Psoas muscle (tissue), 8 donors: ENCODE measurements around the gene KRTAP5-5. TPM values are rescaled to one million over a fixed set of nuclear protein-coding genes. Genes with fewer than 3 reads are reported as not detected.
A peak's percentile ranks its signal among the peaks of the same experiment; 100 is the strongest.

ENCODE experiments used
- ATAC-seq, 4 donors: fragments of 200-7000 bp; cut with Tn5 transposase; one replicate each; pipeline ENCODE4 v1.9.1; 2020; ENCODE audit warnings: moderate library complexity in 3 of 4, mild to moderate bottlenecking in 2 of 4
- DNase-seq, 2 donors: peaks; one replicate each; pipeline ENCODE4 v3.0.0-alpha.2; 2020
- H3K27ac ChIP-seq: fragments of 200-600 bp; one replicate; pipeline ENCODE4 v1.8.0; 2022
- H3K27me3 ChIP-seq, 3 donors: fragments of 200-600 bp in 1 of 3; one replicate each; pipeline versions ENCODE4 v1.6.1 to v1.8.0; 2013 to 2022; ENCODE audit warnings: low read length in 2 of 3, mild to moderate bottlenecking in 2 of 3, moderate library complexity in 1 of 3; ENCODE audit not compliant: insufficient read depth in 3 of 3
- H3K36me3 ChIP-seq, 2 donors: fragments of 200-600 bp in 1 of 2; one replicate each; pipeline versions ENCODE4 v1.6.1 to v1.8.0; 2013 to 2022; ENCODE audit warnings: low read depth in 1 of 2, mild to moderate bottlenecking in 1 of 2, moderate library complexity in 1 of 2; ENCODE audit not compliant: insufficient read depth in 1 of 2
- H3K4me1 ChIP-seq: fragments of 200-600 bp; one replicate; pipeline ENCODE4 v1.8.0; 2022
- H3K4me3 ChIP-seq: fragments of 200-600 bp; one replicate; pipeline ENCODE4 v1.8.0; 2022; ENCODE audit warnings: mild to moderate bottlenecking
- H3K9me3 ChIP-seq: fragments of 200-600 bp; one replicate; pipeline ENCODE4 v1.8.0; 2022
- WGBS, 3 donors: extraction: QIAGEN DNeasy Blood & Tissue Kit; methylation state at CpG; one replicate each; pipeline versions ENCODE4 v1.1.6 to v1.1.7; 2013; 5-methylcytosine and 5-hydroxymethylcytosine counted together
- intact Hi-C, 2 donors: fragments of 100-400 bp; cut with DNase I; formaldehyde crosslinking; loops; one replicate each; pipeline versions ENCODE4 v1.11.0 to v1.14.2; 2022
- polyA plus RNA-seq, 3 donors: library from polyadenylated mRNA; stranded (reverse); fragments of 200-250 nt; gene quantifications; one replicate each; pipeline ENCODE4 v1.2.3, GENCODE V29; 2013
- total RNA-seq, 4 donors: library from RNA; stranded (reverse); fragmentation: NEBNext Ultra II Directional in 2 of 4; extraction: Animal tissue kit (Norgen Biotek cat#: 25700) in 2 of 4; gene quantifications; one replicate each; pipeline versions ENCODE4 v1.2.1 to v1.2.4, GENCODE V29; 2021 to 2023
- TF ChIP-seq, protein P1 (sequence below): fragments of 200-600 bp; IDR thresholded peaks from one replicate; pipeline ENCODE4 v1.8.0; 2022; ENCODE audit warnings: antibody characterized with exemption
- donor health status: healthy with polysubstance abuse.
- donor health status: DM: no; HTN: no; CAD: no; lungs with moderate emphysema.
- donor health status: Bipolar disorder and iron deficiency.
- donor health status: healthy.
- donor health status: DM: yes; HTN: yes; CAD: no.
- donor health status: DM: no; HTN: no; CAD: no.
- donor health status: DM: no; HTN: no; CAD: no.
- donor health status: DM: yes; HTN: yes; CAD: no.

The KRTAP5-5 gene
- total and polyA plus RNA-seq, 7 donors: not detected

GRCh38 chr11:1650034-1650917 lies 20.7 kb downstream of the KRTAP5-5 start:
- no peaks in the 10 kb centered on the region for H3K4me1 ChIP-seq
- TF ChIP-seq, protein P1, sequence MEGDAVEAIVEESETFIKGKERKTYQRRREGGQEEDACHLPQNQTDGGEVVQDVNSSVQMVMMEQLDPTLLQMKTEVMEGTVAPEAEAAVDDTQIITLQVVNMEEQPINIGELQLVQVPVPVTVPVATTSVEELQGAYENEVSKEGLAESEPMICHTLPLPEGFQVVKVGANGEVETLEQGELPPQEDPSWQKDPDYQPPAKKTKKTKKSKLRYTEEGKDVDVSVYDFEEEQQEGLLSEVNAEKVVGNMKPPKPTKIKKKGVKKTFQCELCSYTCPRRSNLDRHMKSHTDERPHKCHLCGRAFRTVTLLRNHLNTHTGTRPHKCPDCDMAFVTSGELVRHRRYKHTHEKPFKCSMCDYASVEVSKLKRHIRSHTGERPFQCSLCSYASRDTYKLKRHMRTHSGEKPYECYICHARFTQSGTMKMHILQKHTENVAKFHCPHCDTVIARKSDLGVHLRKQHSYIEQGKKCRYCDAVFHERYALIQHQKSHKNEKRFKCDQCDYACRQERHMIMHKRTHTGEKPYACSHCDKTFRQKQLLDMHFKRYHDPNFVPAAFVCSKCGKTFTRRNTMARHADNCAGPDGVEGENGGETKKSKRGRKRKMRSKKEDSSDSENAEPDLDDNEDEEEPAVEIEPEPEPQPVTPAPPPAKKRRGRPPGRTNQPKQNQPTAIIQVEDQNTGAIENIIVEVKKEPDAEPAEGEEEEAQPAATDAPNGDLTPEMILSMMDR: no peak
- DNase-seq (peak in 1 of 2 donors; percentile 35), ATAC-seq (no peak)
- 82 to 86% (median 83%) methylated on average over 15 of the region's 15 CpGs for WGBS, 3 donors
- no peaks in the 10 kb centered on the region for H3K36me3 ChIP-seq
- H3K4me3 ChIP-seq: no peak overlapping the region
- intact Hi-C loops: loop anchor here in 1 of 2 donors (5.0 kb wide), 1 partner anchor 42 kb away; no protein-coding TSS in a partner anchor
- no peaks in the 10 kb centered on the region for H3K9me3 ChIP-seq
- H3K27ac ChIP-seq: no peak overlapping the region
- peaks cover 0 to 3% (median 0%) of the 10 kb centered on the region in 3 donors for H3K27me3 ChIP-seq

GRCh38 chr11:1650918-1651262 lies 21.3 kb downstream of the KRTAP5-5 start:
- H3K36me3 ChIP-seq: no peaks in the 10 kb centered on the region
- peak in 1 of 2 donors; percentile 34 for DNase-seq
- ATAC-seq: no peak
- H3K4me3 ChIP-seq: no peak overlapping the region
- H3K27me3 ChIP-seq: peaks cover 0 to 3% (median 0%) of the 10 kb centered on the region in 3 donors
- H3K27ac ChIP-seq: no peak overlapping the region
- intact Hi-C loops: loop anchor here in 1 of 2 donors (5.0 kb wide), 1 partner anchor 41 kb away; no protein-coding TSS in a partner anchor
- 78 to 82% (median 78%) methylated on average over 5 of the region's 5 CpGs for WGBS, 3 donors
- no peaks in the 10 kb centered on the region for H3K4me1 ChIP-seq
- H3K9me3 ChIP-seq: no peaks in the 10 kb centered on the region
- TF ChIP-seq, protein P1: no peak

DNA sequence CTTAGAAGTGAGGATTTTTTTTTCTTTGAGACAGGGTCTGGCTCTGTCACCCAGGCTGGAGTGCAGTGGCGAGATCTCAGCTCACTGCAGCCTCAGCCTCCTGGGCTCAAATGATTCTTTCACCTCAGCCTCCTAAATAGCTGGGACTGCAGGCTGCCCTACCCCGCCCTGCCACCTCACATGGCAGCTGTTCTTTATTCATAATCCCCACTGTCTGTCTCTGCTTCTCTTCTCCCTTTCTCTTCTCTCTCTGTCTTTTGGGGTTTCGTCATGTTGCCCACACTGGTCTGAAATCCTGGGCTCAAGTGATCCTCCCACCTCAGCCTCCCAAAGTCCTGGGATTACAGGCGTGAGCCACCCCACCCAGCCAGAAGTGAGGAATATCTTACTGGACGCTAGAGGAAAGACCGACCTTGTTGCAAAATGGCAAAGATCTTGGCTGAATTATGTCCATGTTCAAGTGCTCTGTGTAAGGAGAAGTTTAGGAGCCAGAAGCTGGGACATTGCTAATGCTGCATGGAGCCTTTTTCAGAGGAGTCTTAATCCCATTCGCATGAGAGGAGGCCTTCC lies 21.9 kb downstream of the KRTAP5-5 start:
- ATAC-seq (no peak), DNase-seq (peak in 1 of 2 donors; percentile 3)
- H3K4me3 ChIP-seq: no peak overlapping the region
- no peaks in the 10 kb centered on the region for H3K4me1 ChIP-seq
- H3K9me3 ChIP-seq: no peaks in the 10 kb centered on the region
- TF ChIP-seq, protein P1: no peak
- H3K27ac ChIP-seq: no peak overlapping the region
- intact Hi-C loops: loop anchor here in 1 of 2 donors (5.0 kb wide), 1 partner anchor 41 kb away; no protein-coding TSS in a partner anchor
- H3K27me3 ChIP-seq: peaks cover 0 to 3% (median 0%) of the 10 kb centered on the region in 3 donors
- WGBS, 3 donors: 88 to 92% (median 90%) methylated on average over 7 of the region's 7 CpGs
- no peaks in the 10 kb centered on the region for H3K36me3 ChIP-seq

DNA sequence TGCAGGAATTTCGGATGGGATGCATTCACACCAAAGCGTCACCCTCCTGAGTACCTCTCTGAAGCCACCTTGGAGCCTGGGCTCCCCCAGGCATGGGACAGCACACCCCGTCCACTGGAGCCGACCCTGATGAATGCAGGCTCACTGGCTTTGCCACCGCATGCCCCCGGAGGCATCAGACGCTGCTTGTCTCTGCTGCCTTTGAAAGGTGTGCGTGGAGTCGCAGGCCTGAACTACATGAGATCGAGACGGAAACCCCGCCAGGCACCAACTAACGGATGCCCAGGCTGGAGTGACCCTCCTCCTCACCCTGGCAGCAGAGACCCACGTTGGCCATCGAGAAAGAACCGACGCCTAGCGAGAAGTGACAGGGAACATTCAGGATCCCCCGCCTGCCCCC lies 22.5 kb downstream of the KRTAP5-5 start:
- WGBS, 3 donors: 80 to 82% (median 81%) methylated on average over 19 of the region's 19 CpGs
- Histone ChIP-seq H3K4me1 (no peaks in the 10 kb centered on the region), H3K36me3 (no peaks in the 10 kb centered on the region), H3K27ac (no peak overlapping the region), H3K27me3 (peaks cover 0 to 3% (median 0%) of the 10 kb centered on the region in 3 donors), H3K9me3 (no peaks in the 10 kb centered on the region), H3K4me3 (no peak overlapping the region)
- TF ChIP-seq, protein P1: no peak
- intact Hi-C loops: loop anchor here in 1 of 2 donors (1.0 to 5.0 kb wide), 2 partner anchors 40 to 180 kb away; no protein-coding TSS in a partner anchor
- ATAC-seq (no peak), DNase-seq (no peak)
